Fibroblast of skin of right biceps (primary cell): ENCODE measurements around the gene SLC2A8.

Experiments
- DNase-seq: peaks from one replicate; pipeline ENCODE4 v3.0.0-alpha.2; 2013

Gene SLC2A8, protein sequence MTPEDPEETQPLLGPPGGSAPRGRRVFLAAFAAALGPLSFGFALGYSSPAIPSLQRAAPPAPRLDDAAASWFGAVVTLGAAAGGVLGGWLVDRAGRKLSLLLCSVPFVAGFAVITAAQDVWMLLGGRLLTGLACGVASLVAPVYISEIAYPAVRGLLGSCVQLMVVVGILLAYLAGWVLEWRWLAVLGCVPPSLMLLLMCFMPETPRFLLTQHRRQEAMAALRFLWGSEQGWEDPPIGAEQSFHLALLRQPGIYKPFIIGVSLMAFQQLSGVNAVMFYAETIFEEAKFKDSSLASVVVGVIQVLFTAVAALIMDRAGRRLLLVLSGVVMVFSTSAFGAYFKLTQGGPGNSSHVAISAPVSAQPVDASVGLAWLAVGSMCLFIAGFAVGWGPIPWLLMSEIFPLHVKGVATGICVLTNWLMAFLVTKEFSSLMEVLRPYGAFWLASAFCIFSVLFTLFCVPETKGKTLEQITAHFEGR

GRCh38 chr9:127396808-127397645 lies at the start of gene SLC2A8:
Gene SLC2A8 (plus strand): TSS chr9:127397169. CDS start chr9:127397231, 62 bp downstream.
- peak; percentile 98 for DNase-seq

- peak; percentile 43 for DNase-seq
Measured at GRCh38 chr9:127347831-127348776, 48.9 kb upstream of the SLC2A8 start.

- no peak for DNase-seq
Measured at GRCh38 chr9:127349483-127350113, 47.4 kb upstream of the SLC2A8 start.

DNA sequence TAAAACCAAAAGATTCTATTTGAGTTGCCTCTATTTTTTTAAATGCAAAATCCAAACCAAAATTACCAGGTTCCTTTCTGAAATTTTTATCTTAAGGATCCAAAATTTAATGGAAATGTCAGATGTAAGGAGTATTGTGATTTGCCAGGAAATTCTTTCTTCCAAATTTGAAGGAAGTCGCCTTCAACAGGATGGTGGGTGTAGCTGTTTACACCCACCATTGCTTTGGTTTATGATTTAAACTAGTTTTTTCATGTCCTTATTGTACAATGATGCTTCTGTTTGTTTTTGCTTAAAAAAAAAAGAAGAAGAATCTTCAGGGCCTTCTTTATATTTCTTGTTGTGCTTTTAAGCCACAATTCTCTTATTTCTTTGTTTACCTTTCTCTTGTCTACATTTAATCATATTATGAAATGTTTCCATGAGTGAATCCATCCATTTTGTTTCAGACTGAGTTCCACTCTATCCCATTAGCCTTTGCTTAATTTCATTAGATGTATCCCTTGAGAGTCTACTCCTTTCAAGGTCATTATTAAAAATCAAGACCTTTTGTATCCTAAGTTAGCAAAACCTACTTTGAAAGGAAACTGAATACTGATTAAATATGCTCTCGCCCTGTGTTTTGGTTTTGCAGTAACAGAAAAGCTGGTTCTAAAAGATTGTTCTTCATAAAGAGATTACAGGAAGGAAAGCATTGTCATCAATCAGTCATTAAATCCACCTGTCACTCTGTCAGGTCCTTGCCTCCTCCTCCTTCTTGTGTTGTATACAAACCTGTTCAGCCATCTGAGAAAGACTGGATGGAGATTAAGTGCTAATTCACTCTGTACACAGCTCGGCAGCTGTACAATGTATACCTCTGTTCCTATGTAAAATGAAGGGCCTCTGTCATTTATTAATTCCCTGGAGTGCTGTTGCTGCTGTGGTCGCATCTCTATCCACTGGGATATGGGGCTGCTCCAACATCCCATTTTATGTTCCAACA lies 45.5 kb upstream of the SLC2A8 start:
- DNase-seq = no peak

DNA sequence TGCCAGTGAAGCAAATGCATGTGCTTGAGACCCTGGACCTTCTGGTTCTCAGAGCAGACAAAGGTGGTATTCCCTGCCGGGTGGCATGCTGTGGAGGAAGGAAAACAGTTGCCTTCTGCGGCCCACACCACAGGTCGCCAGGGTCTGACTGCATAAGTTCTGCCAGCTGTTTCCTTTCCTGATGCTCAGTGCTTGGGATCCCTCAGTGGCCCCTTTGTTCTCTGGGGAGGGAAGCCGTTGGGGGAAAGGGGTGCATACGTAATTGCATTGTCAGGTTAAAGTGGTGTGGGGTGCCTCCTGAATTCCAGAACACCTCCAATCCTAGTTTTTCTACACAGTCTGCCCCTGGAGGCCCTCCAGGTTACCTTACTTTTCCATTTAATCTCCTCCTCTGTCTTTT lies 43.1 kb upstream of the SLC2A8 start:
- no peak for DNase-seq

DNA sequence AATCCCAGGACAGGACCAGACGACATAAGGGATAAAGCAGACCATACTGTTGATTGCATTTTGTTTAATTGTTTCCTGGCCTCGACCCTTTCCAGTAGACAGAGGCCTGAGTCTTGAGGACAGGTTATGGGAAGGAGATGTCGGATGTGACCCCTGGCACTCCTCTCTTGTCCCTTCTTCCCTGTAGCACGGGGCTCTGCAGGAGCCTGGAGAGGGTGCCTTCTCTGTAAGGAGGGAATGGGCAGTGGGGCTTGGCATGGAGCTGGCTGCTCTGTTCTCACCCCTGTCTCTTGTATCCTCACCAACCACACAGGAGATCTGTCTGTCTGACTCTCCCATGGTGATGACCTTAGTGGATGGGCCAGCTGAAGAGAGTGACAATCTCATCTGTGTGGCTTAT lies 40.1 kb upstream of the SLC2A8 start:
- no peak for DNase-seq

GRCh38 chr9:127358023-127358535 lies 38.9 kb upstream of the SLC2A8 start:
- no peak for DNase-seq

- DNase-seq = no peak
Measured at GRCh38 chr9:127358770-127359169, 38.2 kb upstream of the SLC2A8 start.

GRCh38 chr9:127360250-127360649 lies 36.7 kb upstream of the SLC2A8 start:
- no peak for DNase-seq

GRCh38 chr9:127360829-127361228 lies 36.1 kb upstream of the SLC2A8 start:
- peak; percentile 23 for DNase-seq

DNA sequence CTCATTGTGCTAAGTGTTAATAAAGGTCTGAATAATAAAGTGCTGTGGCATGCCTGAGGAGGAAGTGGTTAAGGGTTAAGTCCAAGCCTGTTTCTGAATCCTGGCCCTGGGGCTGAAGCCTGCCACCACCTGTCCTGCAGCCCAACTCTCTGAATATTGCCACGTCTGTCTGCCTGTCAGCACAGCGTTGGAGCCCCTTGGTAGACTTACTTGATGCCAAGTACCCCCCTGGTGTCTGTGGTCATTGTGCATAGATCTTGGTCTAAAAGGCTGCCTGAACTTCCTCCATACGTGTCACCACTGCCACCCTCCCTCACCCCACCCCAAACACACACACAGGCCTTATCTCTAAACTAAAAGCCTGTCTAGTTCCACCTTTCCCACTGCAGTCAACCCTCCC lies 35.4 kb upstream of the SLC2A8 start:
- no peak for DNase-seq

- no peak for DNase-seq
Measured at GRCh38 chr9:127362829-127363228, 34.1 kb upstream of the SLC2A8 start.

- no peak for DNase-seq
Measured at GRCh38 chr9:127365461-127365860, 31.5 kb upstream of the SLC2A8 start.

GRCh38 chr9:127366594-127366993 lies 30.4 kb upstream of the SLC2A8 start:
- no peak for DNase-seq

GRCh38 chr9:127368852-127369402 lies 28.0 kb upstream of the SLC2A8 start:
- no peak for DNase-seq

- DNase-seq = no peak
Measured at GRCh38 chr9:127369428-127369827, 27.5 kb upstream of the SLC2A8 start.

GRCh38 chr9:127370147-127370579 lies 26.8 kb upstream of the SLC2A8 start:
- DNase-seq = no peak

- DNase-seq = no peak
Measured at GRCh38 chr9:127370672-127371648, 26.0 kb upstream of the SLC2A8 start.

GRCh38 chr9:127380479-127380878 lies 16.5 kb upstream of the SLC2A8 start:
- DNase-seq = peak; percentile 11
